Activated CD8-positive, alpha-beta memory T cell treated with anti-CD3 and anti-CD28 coated beads for 4 hours (primary cell): ENCODE data around the gene C3orf22.

Experiments
- DNase-seq, 2 donors: peaks; one replicate each; pipeline ENCODE4 v3.0.0-alpha.2; 2020; ENCODE audit warnings: low read depth in 2 of 2

C3orf22 gene

GRCh38 chr3:126512916-126513650 lies 45.6 kb downstream of the C3orf22 start:
- no peak for DNase-seq

DNA sequence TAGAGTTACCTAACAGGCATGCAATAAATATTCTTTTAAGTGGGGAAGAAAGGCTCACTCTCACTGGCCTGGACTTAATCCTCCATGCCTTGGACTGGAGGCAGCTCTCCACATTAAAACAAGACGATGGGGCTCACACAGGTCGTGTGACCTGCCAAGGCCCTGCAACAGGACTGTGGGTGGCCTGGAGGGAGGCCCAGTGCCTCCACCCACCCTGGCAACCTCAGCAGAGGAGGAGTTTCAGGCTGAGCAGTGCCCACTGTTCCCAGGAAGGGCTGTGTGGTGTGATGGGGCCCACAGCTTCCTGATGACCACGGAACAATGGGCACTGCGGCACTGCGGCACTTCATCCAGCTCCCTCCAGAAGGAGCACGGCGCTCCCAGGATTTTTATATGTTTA lies 46.7 kb downstream of the C3orf22 start:
- no peak for DNase-seq

- DNase-seq, result no peak
Observed at GRCh38 chr3:126511291-126511690, 47.4 kb downstream of the C3orf22 start.

DNA sequence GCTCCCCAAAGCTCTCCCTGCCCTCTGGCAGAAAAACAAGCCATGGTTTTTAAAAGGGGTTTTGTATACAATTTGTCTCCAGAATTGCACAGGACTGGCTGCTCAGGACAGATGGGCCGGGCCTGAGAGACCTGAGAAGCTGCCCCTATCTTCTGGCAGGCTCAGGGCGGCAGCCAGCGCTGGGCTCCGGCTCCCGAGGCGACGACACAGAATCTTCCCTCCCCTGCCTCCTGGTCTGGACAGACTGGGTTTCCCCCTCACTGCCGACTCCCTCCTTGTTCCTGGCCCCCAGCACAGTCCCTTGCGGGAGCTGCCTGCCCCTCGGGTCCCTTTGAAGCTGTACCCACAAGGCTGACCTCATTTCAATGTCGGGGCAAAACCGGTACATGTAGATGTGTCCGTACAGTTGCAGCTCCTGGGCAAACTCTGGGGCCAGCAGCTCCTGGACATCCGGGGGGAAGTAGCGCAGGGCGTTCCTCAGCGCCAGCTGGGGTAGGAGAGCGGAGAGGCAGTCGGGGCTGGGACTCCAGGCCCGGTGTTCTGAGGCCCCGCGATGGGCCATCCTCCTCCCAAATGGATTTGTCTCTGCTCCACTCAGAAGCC lies 48.3 kb downstream of the C3orf22 start:
- DNase-seq, result no peak

DNA sequence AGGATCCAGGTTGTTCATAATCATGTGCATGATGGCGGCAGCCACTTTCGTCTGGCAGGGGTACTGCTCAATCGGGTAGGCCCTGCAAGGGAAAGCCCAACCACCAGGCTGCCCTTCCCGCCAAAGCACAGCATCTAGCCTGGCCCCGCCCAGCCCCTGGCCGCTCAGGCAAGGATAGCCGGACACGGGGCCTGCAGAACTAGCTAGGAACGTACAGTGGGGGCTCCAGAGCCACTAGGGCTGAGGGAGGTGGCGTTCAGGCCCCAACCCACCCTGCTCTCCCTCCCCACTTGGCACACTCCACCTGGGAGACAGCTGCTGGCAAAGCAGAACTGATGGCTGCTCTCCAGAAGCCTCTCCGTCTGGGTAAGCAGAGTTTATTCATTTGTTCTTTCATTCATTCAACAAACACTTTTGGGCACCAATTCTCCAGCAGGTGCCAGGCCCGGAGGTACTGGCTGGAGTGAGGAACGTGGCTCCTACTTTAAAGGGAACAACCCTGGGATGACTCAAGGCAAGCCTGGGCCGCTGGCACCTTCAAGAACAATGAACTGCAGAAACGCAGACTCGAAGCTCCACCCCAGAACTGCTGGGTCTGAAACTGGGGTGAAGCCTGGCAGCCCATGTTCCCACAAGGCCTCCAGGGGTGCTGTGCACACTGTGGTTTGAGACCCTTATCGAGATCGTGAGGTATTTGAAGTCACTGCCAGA lies 49.0 kb downstream of the C3orf22 start:
- no peak for DNase-seq

DNA sequence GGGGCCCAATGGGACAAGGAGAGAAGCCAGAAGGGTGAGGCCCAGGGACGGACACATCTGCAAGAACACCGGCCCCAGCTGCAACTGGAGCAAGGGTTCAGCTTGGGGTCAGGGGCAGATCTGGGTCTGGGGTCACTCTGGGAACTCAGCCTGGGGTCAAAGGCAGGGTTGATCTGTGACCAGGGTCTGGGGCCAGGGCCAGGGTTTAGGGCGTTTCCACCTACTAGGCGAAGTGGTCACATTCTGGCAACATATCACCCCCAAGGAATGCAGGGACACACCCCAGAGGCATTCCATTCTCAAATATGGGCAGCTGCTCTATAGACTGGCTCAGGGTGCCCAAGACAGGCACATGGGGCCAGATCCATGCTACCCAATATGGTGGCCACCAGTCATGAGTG lies 50.2 kb downstream of the C3orf22 start:
- DNase-seq, result no peak

DNA sequence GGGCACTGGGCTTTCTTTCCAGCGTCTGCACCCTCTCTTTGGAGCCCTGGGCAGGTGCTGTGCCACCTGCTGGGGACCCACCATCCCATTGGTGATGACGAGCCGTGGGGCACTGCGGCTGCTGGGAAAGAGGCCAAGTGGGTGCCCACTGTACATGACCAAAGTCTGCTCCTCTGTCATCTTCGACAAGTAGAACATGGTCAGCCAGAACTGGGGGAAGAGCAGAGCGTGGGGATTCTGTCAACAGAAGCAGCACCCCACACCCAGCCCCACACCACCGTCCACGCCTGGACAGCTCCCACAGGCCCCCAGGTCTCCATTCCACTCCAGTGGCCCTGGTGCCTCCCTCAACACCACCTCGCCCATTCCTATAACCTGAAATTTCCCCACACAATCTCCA lies 50.8 kb downstream of the C3orf22 start:
- no peak for DNase-seq

DNA sequence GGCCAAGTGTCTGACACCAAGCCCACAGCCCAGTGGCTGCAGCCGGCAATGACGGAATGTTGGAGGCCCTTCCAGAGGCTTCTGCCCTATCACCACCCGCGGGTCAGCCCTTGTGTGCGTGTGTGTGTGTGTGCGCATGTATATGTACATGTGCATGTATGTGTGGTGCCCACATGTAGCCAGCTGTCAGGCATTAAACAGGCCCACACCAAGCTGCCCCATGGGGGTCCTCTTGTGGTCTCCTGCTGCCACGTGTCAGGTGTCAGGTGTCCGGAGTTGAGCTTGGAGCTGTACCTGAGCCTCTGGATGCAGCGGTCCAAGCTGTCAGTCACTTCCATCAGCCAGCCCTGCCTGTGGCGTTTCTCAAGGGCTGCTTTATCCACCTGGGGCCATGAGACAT lies 55.0 kb downstream of the C3orf22 start:
- no peak for DNase-seq

DNA sequence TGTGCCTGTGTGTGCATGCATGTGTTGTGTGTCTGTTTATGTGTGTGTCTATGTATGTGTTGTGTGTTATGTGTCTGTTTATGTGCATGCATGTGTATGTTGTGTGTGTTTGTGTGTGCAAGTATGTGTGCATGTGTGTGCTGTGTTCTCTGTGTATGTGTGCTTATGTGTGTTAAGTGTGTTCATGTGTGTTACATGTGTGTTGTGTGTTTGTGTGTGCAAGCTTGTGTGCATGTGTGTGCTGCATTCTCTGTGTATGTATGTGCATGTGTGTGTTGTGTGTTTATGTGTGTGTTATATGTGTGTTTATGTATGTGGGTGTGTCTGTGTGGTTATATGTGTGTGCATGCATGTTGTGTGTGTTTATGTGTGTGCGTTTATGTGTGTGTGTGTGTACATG lies 56.1 kb downstream of the C3orf22 start:
- no peak for DNase-seq

GRCh38 chr3:126501736-126502135 lies 57.0 kb downstream of the C3orf22 start:
- DNase-seq, result no peak

DNA sequence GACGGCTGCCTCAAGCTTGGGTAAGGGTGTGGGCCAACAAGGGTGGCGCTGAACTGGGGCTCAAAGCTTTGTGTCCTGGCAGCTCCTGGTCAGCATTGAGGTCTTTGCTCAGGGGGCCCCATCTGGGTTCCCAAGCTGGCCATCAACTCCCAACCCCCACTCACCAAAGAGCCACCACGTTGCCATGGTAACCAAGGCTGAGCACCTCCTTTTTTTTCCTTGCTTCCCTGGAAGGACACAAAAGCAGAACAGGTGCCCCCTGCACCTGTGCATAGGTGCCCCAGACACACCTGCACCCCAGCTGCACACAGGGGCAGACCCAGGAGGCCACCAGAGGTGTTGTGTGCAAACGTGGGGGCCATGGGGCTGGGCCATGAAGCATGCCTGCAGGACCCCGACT lies 57.7 kb downstream of the C3orf22 start:
- no peak for DNase-seq

DNA sequence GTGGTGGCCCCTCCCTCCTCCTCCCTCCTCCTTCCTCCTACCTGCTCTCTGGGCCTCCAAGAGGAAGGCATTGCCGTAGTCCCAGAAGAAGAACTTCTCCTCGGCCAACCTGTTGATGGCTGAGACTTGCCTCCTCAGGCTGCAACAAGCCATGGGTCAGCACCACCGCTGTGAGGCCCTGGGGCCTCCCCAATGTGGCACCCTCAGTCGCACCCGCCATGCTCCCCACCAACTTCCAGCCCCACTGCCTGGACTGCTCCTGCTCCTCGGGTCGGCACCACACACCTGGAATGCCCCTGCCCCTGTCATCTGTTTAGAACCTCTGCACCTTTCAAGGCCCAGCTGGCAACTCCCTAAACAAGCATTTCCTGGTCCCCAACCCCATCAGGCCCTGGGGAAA lies 58.7 kb downstream of the C3orf22 start:
- DNase-seq, result no peak
